ENCODE measurements around the gene PLXNA4. TPM values are rescaled to one million over a fixed set of nuclear protein-coding genes. Genes with fewer than 3 reads are reported as not detected.

PLXNA4 gene
- total and polyA plus RNA-seq, 4 donors, result 0.04 to 1.1 (median 0.41) TPM

DNA sequence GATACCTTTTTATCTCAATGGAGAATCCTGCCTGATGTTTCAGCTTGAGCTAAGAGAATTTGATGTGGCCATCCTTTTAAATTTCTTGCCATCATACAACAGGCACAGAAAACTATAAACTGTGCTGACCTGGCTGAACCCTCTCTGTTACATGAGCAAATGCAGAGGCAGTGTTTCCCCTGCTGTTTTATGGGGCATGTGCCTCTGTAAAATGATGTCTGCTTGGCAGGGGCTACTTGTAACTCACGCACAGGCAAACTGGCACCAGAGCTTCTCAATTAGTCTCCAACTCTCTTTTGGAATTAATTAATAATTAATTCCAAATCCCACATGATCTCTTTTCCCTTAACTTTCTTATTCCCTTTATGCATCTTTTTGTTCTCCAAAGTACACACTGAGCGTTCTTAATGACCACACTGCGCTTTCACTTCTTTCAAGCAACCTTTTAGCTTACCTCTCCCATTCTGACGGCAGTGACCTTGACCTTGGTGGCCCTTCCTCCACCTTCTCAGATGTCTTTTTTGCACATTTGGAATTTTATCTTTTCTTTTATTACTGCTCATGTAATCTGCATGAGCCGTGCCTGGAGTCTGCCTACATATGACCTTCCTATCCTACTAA lies 334.0 kb downstream of the PLXNA4 start:
- no peaks in the 10 kb centered on the region for H3K27me3 ChIP-seq (ENCODE audit: control insufficient read depth in 4 of 4, insufficient read depth in 4 of 4, low read length in 3 of 4)
- no peaks in the 10 kb centered on the region for H3K36me3 ChIP-seq (ENCODE audit: control insufficient read depth in 4 of 4, insufficient read depth in 3 of 4, low read depth in 1 of 4, low read length in 3 of 4)
- no peaks in the 10 kb centered on the region for H3K4me1 ChIP-seq (ENCODE audit: control insufficient read depth in 4 of 4, insufficient read depth in 4 of 4, low read length in 3 of 4)
- peaks cover 0 to 7% (median 0%) of the 10 kb centered on the region in 4 donors for H3K9me3 ChIP-seq (ENCODE audit: control insufficient read depth in 4 of 4, low read length in 3 of 4)
- H3K9ac ChIP-seq (ENCODE audit: low read depth in 1 of 2, low read length in 2 of 2), result no peak overlapping the region
- WGBS, result 74% methylated on average over 5 of the region's 5 CpGs
- no peak for DNase-seq (ENCODE audit: low spot score)
- no peak for TF ChIP-seq NR2F2 (IDR thresholded peaks at IDR 0.05)
- no peak for TF ChIP-seq HNF4A (conservative IDR thresholded peaks at IDR 0.05)
- no peak for TF ChIP-seq TAF1 (conservative IDR thresholded peaks at IDR 0.05)
- TF ChIP-seq EGR1 (IDR thresholded peaks at IDR 0.05; ENCODE audit: low read depth in 2 of 2), result no peak
- TF ChIP-seq JUND (IDR thresholded peaks at IDR 0.05), result no peak
- no peak for TF ChIP-seq SP1 (IDR thresholded peaks at IDR 0.05)
- TF ChIP-seq FOXA2 (IDR thresholded peaks at IDR 0.05), result no peak
- TF ChIP-seq, protein P1, sequence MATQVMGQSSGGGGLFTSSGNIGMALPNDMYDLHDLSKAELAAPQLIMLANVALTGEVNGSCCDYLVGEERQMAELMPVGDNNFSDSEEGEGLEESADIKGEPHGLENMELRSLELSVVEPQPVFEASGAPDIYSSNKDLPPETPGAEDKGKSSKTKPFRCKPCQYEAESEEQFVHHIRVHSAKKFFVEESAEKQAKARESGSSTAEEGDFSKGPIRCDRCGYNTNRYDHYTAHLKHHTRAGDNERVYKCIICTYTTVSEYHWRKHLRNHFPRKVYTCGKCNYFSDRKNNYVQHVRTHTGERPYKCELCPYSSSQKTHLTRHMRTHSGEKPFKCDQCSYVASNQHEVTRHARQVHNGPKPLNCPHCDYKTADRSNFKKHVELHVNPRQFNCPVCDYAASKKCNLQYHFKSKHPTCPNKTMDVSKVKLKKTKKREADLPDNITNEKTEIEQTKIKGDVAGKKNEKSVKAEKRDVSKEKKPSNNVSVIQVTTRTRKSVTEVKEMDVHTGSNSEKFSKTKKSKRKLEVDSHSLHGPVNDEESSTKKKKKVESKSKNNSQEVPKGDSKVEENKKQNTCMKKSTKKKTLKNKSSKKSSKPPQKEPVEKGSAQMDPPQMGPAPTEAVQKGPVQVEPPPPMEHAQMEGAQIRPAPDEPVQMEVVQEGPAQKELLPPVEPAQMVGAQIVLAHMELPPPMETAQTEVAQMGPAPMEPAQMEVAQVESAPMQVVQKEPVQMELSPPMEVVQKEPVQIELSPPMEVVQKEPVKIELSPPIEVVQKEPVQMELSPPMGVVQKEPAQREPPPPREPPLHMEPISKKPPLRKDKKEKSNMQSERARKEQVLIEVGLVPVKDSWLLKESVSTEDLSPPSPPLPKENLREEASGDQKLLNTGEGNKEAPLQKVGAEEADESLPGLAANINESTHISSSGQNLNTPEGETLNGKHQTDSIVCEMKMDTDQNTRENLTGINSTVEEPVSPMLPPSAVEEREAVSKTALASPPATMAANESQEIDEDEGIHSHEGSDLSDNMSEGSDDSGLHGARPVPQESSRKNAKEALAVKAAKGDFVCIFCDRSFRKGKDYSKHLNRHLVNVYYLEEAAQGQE (IDR thresholded peaks at IDR 0.05), result no peak
- no peak for TF ChIP-seq MAX (IDR thresholded peaks at IDR 0.05)
- no peak for TF ChIP-seq ATF3 (IDR thresholded peaks at IDR 0.05)
- no peak overlapping the region for H3K4me3 ChIP-seq (ENCODE audit: low read depth in 1 of 3, low read length in 3 of 3)
- H3K27ac ChIP-seq (ENCODE audit: low read depth in 1 of 2, low read length in 2 of 2), result no peak overlapping the region

DNA sequence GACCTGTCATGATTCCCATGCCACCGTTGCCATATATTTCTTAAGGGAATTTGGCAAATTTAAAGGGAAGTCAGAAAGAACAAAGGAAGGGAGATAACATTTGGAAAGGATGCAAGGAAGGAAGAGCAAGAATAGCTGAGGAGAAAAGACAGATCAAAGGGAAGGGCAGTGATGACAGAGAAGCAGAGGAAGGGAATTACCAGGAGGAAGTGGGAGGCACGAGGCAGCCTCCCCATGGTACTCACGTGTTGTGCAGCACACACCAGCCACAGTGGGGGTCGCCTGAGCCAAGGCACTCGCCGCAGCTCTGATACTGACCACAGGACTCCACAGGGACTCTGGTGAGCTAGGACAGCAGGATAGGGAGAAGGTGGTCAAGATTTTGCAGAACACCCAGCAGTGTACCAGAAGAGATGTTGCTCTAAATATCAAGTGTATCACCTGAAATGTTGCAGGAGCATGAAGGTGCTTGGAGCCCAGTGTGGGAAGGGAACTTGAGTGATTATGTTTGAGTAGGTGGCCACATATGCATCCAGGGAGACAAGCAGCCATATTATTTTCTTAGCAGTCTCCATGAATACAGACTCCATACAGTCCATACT lies 335.3 kb downstream of the PLXNA4 start:
- no peak overlapping the region for H3K27ac ChIP-seq (ENCODE audit: low read depth in 1 of 2, low read length in 2 of 2)
- TF ChIP-seq RXRA (IDR thresholded peaks at IDR 0.05), result no peak
- TF ChIP-seq FOXA2 (IDR thresholded peaks at IDR 0.05), result no peak
- no peak for TF ChIP-seq HNF4A (conservative IDR thresholded peaks at IDR 0.05)
- no peak for TF ChIP-seq MAX (IDR thresholded peaks at IDR 0.05)
- TF ChIP-seq, protein P1 (IDR thresholded peaks at IDR 0.05), result no peak
- TF ChIP-seq CTCF (IDR thresholded peaks at IDR 0.05; ENCODE audit: low read depth, low read length, missing input control), result no peak
- TF ChIP-seq RAD21 (IDR thresholded peaks at IDR 0.05), result no peak
- TF ChIP-seq FOXA1 (IDR thresholded peaks at IDR 0.05), result no peak
- TF ChIP-seq EGR1 (IDR thresholded peaks at IDR 0.05; ENCODE audit: low read depth in 2 of 2), result no peak
- no peak for TF ChIP-seq ATF3 (IDR thresholded peaks at IDR 0.05)
- no peak for TF ChIP-seq TAF1 (conservative IDR thresholded peaks at IDR 0.05)
- TF ChIP-seq GABPA (IDR thresholded peaks at IDR 0.05 in 1 of 2, conservative IDR thresholded peaks at IDR 0.05 in 1 of 2), result no peak
- no peak for TF ChIP-seq YY1 (IDR thresholded peaks at IDR 0.05)
- no peak for TF ChIP-seq SP1 (IDR thresholded peaks at IDR 0.05)
- H3K4me3 ChIP-seq (ENCODE audit: low read depth in 1 of 3, low read length in 3 of 3), result no peak overlapping the region
- no peak overlapping the region for H3K9ac ChIP-seq (ENCODE audit: low read depth in 1 of 2, low read length in 2 of 2)
- H3K27me3 ChIP-seq (ENCODE audit: control insufficient read depth in 4 of 4, insufficient read depth in 4 of 4, low read length in 3 of 4), result no peaks in the 10 kb centered on the region
- peaks cover 0 to 7% (median 0%) of the 10 kb centered on the region in 4 donors for H3K9me3 ChIP-seq (ENCODE audit: control insufficient read depth in 4 of 4, low read length in 3 of 4)
- H3K36me3 ChIP-seq (ENCODE audit: control insufficient read depth in 4 of 4, insufficient read depth in 3 of 4, low read depth in 1 of 4, low read length in 3 of 4), result no peaks in the 10 kb centered on the region
- 34% methylated on average over 6 of the region's 6 CpGs for WGBS
- no peaks in the 10 kb centered on the region for H3K4me1 ChIP-seq (ENCODE audit: control insufficient read depth in 4 of 4, insufficient read depth in 4 of 4, low read length in 3 of 4)
- DNase-seq (ENCODE audit: low spot score), result no peak
